IPS-18a (cell line): Measurements from ENCODE around the gene C6orf132.

Experiments used
- H3K27ac ChIP-seq: one replicate; pipeline ENCODE4 v1.5.1; 2013; ENCODE audit warnings: low read length
- H3K27me3 ChIP-seq: one replicate; pipeline ENCODE4 v1.6.1; 2013; ENCODE audit warnings: mild to moderate bottlenecking, low read length; ENCODE audit not compliant: control insufficient read depth, insufficient read depth
- H3K36me3 ChIP-seq: one replicate; pipeline ENCODE4 v1.6.1; 2013; ENCODE audit warnings: low read depth, low read length; ENCODE audit not compliant: control insufficient read depth
- H3K4me1 ChIP-seq: one replicate; pipeline ENCODE4 v1.6.1; 2013; ENCODE audit warnings: low read depth, low read length; ENCODE audit not compliant: control insufficient read depth
- H3K4me3 ChIP-seq: one replicate; pipeline ENCODE4 v1.5.1; 2013; ENCODE audit warnings: low read length
- H3K9ac ChIP-seq: one replicate; pipeline ENCODE4 v1.6.1; 2013; ENCODE audit warnings: mild to moderate bottlenecking, low read length, moderate library complexity
- H3K9me3 ChIP-seq: one replicate; pipeline ENCODE4 v1.6.1; 2013; ENCODE audit warnings: low read depth, low read length; ENCODE audit not compliant: control insufficient read depth

The C6orf132 gene

GRCh38 chr6:42140756-42141602 lies 1.4 kb downstream of the C6orf132 start:
- no peaks in the 10 kb centered on the region for H3K27me3 ChIP-seq
- H3K4me1 ChIP-seq, result peaks cover 46% of the 10 kb centered on the region
- H3K9me3 ChIP-seq, result no peaks in the 10 kb centered on the region
- H3K4me3 ChIP-seq, result peak overlapping the region; percentile 71
- no peak overlapping the region for H3K27ac ChIP-seq
- peak overlapping the region; percentile 86 for H3K9ac ChIP-seq
- H3K36me3 ChIP-seq, result no peaks in the 10 kb centered on the region

GRCh38 chr6:42140032-42140431 lies 2.4 kb downstream of the C6orf132 start:
- H3K4me3 ChIP-seq, result peak overlapping the region; percentile 71
- H3K9ac ChIP-seq, result no peak overlapping the region
- H3K4me1 ChIP-seq, result peaks cover 50% of the 10 kb centered on the region
- H3K36me3 ChIP-seq, result no peaks in the 10 kb centered on the region
- no peaks in the 10 kb centered on the region for H3K27me3 ChIP-seq
- H3K9me3 ChIP-seq, result no peaks in the 10 kb centered on the region
- H3K27ac ChIP-seq, result no peak overlapping the region

- Histone ChIP-seq H3K4me3 (peak overlapping the region; percentile 14), H3K9me3 (no peaks in the 10 kb centered on the region)
These were observed 3.5 kb downstream of the C6orf132 start for GRCh38 chr6:42138630-42139619.

GRCh38 chr6:42138190-42138589 lies 4.2 kb downstream of the C6orf132 start:
- Histone ChIP-seq H3K4me3 (no peak overlapping the region), H3K27me3 (no peaks in the 10 kb centered on the region), H3K9me3 (no peaks in the 10 kb centered on the region), H3K4me1 (peaks cover 57% of the 10 kb centered on the region), H3K36me3 (peaks cover 1% of the 10 kb centered on the region), H3K9ac (no peak overlapping the region), H3K27ac (no peak overlapping the region)

More at GRCh38 chr6:42138630-42139619, 3.5 kb downstream of the C6orf132 start:
- Histone ChIP-seq H3K27ac (no peak overlapping the region), H3K9ac (no peak overlapping the region), H3K36me3 (no peaks in the 10 kb centered on the region), H3K27me3 (no peaks in the 10 kb centered on the region), H3K4me1 (peaks cover 54% of the 10 kb centered on the region)

GRCh38 chr6:42137194-42137753 lies 5.1 kb downstream of the C6orf132 start:
- H3K9me3 ChIP-seq, result no peaks in the 10 kb centered on the region
- H3K27me3 ChIP-seq, result no peaks in the 10 kb centered on the region
- H3K4me1 ChIP-seq, result peaks cover 62% of the 10 kb centered on the region
- peak overlapping the region; percentile 40 for H3K4me3 ChIP-seq
- peaks cover 3% of the 10 kb centered on the region for H3K36me3 ChIP-seq
- peak overlapping the region; percentile 65 for H3K9ac ChIP-seq
- H3K27ac ChIP-seq, result peak overlapping the region; percentile 96

- H3K27ac ChIP-seq, result peak overlapping the region; percentile 96
- H3K4me3 ChIP-seq, result peak overlapping the region; percentile 40
These were observed 5.8 kb downstream of the C6orf132 start for GRCh38 chr6:42136508-42137193.

GRCh38 chr6:42135722-42136121 lies 6.7 kb downstream of the C6orf132 start:
- peaks cover 3% of the 10 kb centered on the region for H3K36me3 ChIP-seq
- H3K4me3 ChIP-seq, result no peak overlapping the region
- no peaks in the 10 kb centered on the region for H3K27me3 ChIP-seq
- H3K9ac ChIP-seq, result no peak overlapping the region
- H3K4me1 ChIP-seq, result peaks cover 57% of the 10 kb centered on the region
- H3K9me3 ChIP-seq, result no peaks in the 10 kb centered on the region
- H3K27ac ChIP-seq, result no peak overlapping the region

More at GRCh38 chr6:42136508-42137193, 5.8 kb downstream of the C6orf132 start:
- Histone ChIP-seq H3K9ac (peak overlapping the region; percentile 65), H3K4me1 (peaks cover 62% of the 10 kb centered on the region), H3K9me3 (no peaks in the 10 kb centered on the region), H3K36me3 (peaks cover 3% of the 10 kb centered on the region), H3K27me3 (no peaks in the 10 kb centered on the region)

GRCh38 chr6:42135161-42135560 lies 7.3 kb downstream of the C6orf132 start:
- Histone ChIP-seq H3K4me3 (no peak overlapping the region), H3K27ac (no peak overlapping the region), H3K36me3 (peaks cover 3% of the 10 kb centered on the region), H3K27me3 (no peaks in the 10 kb centered on the region), H3K4me1 (peaks cover 53% of the 10 kb centered on the region), H3K9ac (no peak overlapping the region), H3K9me3 (no peaks in the 10 kb centered on the region)

- Histone ChIP-seq H3K9ac (no peak overlapping the region), H3K4me1 (peaks cover 41% of the 10 kb centered on the region), H3K27ac (no peak overlapping the region), H3K36me3 (peaks cover 8% of the 10 kb centered on the region), H3K4me3 (no peak overlapping the region), H3K27me3 (no peaks in the 10 kb centered on the region), H3K9me3 (no peaks in the 10 kb centered on the region)
These were observed 8.5 kb downstream of the C6orf132 start for GRCh38 chr6:42133926-42134325.

- Histone ChIP-seq H3K4me1 (peaks cover 21% of the 10 kb centered on the region), H3K9ac (no peak overlapping the region), H3K9me3 (no peaks in the 10 kb centered on the region), H3K4me3 (no peak overlapping the region), H3K27ac (no peak overlapping the region), H3K27me3 (no peaks in the 10 kb centered on the region), H3K36me3 (peaks cover 29% of the 10 kb centered on the region)
These were observed 10.9 kb downstream of the C6orf132 start for GRCh38 chr6:42131531-42131930.

- no peak overlapping the region for H3K27ac ChIP-seq
- peaks cover 49% of the 10 kb centered on the region for H3K36me3 ChIP-seq
- H3K27me3 ChIP-seq, result no peaks in the 10 kb centered on the region
- no peak overlapping the region for H3K4me3 ChIP-seq
- no peak overlapping the region for H3K9ac ChIP-seq
- peaks cover 11% of the 10 kb centered on the region for H3K4me1 ChIP-seq
- H3K9me3 ChIP-seq, result no peaks in the 10 kb centered on the region
These were observed 13.1 kb downstream of the C6orf132 start for GRCh38 chr6:42129360-42129676.
